Fibroblast of upper back skin (primary cell): ENCODE measurements around the gene CHST13.

Experiments
- DNase-seq: peaks from one replicate; pipeline ENCODE4 v3.0.0-alpha.2; 2013

CHST13 gene

DNA sequence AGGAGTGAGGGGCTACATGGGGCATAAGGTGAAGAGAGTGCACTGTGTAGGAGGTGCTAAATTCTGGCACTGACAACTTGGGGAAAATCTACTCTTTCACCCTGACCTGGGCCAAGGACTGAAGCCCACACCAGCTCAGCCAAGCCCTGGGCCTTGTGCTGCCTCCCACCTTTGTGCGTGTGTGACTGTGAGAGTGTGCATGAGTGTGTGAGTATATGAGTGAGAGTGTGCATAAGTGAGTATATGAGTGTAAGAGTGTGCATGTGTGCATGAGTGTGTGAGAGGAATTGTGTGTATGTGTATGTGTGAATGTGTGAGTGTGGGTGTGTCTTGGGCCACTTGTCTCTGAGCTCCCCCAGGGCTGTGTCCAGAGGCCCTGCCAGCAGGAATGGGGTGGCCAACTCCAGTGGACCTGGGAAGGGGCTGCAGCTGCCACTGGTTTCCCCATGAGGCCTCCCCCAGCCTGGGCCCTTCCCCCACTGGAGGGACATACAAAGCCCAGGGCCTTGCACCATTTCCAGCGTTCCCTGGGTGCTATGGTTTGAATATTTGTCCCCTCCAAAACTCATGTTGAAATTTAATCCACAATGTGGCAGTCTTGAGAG is 19.6 kb downstream of the CHST13 start:
- DNase-seq: no peak

DNA sequence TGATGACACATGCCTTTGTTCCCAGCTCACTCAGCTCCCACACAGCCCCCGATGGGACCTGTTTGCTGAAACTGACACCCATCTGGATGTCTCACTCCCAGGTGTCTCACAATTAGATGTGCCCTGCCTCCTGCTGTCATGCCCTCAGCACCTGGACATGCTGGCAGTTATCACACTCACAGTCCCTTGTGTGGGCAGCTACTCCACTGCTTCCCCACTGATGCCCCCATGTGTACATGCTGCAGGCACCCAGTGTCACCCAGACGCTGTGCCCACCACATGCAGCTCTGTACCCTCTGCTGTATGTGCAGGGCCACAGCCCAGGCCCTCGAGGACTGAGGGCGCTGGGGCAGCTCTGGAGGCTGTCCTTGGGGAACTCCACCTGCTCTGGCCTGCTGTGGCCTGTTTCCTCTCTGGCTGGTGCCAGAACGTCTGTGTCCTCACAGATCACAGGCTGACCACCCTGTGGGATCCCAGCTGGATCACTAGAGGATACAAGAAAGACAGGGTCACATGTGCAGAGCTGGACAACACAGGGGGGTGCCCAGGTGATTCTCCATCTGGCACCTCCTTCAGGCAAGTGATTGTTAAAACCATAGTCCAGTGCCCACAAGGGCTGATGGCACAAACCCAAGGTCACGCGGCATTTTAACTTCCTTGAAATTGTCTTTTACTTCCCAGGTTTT is 20.8 kb downstream of the CHST13 start:
- no peak for DNase-seq

DNA sequence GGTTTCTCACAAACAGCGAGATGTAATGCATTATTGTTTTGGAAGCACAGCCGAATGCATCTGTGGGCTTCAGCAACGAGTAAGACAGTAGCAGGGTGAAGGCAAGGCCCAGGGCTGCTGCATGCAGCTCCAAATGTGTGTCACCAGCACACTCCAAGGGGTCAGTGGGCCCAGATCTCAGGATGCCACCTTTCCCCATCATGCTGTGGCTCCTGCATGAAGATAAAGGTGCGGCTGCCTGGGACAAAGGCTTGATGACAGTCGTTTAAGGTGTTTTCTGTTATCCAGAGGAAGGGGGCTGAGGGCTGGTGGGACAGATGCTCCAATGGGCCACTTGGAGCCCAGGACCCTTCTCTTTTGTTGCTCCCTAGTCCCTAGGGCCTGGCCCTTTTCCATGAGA is 21.6 kb downstream of the CHST13 start:
- no peak for DNase-seq

DNA sequence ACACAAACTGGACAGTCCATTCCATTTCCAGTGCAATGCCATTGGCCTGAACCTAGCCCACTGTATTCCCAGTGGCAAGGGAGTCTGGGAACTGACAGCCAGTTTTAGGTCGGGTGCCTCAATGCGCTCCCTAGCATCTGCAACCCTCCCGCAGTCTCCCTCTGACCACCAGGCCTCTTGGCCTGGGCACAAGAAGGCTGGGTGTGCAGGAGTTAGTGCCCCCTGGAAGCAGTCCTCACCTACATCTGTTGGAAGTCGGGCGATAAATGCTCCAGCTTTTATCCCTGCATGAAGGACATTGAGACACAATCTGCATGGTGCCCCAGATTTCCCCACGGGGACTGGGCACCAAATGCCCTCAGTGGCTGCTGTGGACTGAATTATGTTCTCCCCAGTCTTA is 22.1 kb downstream of the CHST13 start:
- DNase-seq: no peak

DNA sequence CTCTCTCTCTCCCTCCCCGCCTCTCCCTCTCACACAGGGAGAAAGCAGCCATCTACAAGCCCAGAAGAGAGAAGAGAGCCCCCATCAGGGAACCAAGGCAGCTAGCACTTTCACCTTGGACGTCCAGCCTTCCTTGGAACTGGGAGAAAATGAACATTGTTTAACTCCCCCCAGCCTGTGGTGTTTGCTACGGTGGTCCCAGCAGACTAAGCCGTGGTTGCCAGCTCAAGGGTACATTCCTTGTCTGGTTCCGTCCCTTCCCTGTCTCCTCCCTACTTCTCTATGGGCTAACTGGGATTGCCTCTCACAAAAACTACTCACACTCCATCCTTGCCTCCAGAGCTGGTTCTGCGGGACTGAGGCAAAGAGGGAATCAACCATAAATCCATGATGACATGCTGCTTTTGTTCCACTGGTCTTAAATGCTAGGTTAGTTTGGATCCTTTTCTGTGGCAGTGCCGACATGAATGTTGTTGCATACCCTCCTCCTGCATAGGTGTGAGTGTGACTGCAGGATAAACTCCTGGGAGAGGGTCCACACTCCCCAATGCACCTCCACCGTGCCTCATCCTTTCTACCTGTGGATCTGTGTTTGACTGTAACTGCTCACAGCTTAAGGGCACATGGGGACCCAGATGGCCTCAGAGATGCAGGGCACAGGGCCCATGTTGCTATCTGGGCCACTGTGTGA is 22.7 kb downstream of the CHST13 start:
- no peak for DNase-seq

DNA sequence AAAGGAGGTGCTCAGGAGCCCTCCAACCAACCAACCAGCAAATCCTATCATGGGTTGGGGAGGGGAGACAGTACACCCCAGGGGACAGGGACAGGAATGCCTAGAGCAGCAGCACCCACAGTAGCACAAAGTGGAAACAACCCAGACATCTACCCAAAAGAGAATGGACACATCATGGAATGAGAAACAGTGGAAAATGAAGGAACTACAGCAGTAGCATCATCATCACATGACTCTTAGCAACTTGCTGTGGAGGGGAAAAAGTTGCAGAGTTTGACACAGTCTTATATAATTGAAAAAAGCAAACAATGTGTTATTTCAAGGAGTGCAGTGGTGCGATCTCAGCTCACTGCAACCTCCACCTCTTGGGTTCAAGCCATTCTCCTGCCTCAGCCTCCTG is 23.8 kb downstream of the CHST13 start:
- DNase-seq: no peak

DNA sequence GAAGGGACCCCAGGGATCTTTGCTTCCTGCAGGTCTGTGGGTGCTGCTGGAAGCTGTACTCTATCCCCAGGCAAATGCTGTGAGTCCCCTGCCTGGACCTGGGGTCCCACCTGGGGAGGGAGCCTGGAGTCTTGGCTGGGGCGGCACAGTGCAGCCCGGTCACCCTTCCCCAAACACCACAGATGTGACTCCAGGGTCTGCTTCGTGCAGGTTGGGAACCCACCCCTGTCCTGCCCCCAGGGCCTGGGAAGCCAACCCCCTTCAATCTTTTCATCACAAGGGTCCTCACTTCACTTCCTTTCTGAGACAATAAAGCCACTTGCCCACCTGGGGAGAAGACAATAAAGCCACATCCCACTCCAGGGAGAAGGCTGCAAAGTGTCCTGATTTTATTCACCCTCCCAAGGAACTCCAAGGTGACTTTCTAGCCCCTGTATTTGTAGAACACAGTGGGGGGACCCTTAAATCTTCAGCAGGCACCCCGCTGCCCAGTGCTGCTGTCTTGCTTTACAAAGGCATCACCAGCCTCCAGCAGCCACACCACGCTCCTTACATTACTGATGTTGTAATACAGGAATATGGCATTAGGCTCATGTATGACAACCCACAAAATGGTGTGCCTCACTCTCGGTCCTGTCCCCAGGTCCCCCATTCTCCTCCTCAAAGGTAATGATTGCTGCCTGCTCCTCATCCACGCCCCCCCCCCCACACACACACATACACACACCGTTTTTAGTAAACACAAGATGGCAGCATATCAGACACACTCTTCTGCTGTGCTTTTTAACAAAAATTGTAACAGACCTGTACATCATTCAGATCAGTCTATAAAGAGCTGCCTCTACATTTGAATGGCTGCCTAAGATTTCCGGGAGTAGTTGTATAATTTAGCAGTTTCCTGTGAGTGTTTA is 24.9 kb downstream of the CHST13 start:
- DNase-seq: no peak

DNA sequence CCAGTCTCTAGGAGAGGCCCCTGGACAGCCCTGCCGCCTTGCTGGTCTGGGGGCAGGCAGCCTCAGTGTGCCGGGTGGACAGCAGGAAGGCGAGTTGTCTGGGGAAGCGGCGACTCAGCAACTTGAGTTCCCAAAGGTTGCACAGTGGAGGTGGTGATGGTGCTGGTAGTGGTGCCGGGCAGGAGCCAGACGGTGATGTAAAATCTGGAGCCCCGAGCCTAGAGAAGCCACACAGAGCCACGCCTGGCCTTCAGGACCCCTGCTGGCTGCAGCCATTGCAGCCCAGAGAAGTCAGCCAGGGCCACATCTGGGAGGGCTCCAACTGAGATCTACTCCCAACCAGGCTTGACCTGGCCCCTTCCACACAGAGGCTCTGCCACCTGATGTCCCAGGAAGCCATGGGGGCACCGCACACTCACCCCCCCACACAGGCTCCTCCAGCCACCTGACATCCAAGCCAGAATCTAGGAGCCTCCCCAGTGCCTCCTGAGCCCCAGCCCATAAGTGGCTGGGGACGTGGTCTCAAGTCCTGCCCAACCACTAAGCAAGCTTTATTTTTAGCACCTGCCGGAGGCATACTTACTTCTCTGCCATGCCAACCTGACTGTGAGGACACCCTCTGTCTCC is 26.0 kb downstream of the CHST13 start:
- no peak for DNase-seq

DNA sequence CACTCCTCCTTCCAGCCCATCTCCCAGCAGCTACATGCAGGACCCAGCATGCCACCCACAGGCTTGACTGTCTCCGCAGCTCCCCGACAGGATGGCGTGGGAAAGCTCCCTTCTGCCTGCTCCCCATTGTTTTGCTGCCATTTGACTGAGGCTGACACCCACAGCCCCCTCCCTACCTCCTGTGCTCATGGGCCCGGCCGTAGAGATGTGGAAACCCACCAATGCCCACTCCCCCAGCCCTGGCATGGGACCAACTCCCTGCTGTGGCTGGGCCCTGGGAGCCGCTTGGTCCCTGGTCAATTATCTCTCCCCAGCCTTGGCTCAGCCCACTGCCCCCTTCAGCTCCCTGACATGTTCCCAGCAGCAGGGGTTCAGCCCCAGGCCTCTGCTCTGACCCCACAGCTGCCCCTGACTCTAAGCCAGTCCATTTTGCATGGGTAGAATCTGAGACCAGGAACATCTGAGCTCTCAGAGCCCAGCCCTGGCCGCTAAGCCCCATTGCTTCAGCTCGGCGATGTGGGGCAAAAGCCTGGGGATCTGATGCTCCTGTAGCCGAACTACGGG is 26.6 kb downstream of the CHST13 start:
- no peak for DNase-seq

DNA sequence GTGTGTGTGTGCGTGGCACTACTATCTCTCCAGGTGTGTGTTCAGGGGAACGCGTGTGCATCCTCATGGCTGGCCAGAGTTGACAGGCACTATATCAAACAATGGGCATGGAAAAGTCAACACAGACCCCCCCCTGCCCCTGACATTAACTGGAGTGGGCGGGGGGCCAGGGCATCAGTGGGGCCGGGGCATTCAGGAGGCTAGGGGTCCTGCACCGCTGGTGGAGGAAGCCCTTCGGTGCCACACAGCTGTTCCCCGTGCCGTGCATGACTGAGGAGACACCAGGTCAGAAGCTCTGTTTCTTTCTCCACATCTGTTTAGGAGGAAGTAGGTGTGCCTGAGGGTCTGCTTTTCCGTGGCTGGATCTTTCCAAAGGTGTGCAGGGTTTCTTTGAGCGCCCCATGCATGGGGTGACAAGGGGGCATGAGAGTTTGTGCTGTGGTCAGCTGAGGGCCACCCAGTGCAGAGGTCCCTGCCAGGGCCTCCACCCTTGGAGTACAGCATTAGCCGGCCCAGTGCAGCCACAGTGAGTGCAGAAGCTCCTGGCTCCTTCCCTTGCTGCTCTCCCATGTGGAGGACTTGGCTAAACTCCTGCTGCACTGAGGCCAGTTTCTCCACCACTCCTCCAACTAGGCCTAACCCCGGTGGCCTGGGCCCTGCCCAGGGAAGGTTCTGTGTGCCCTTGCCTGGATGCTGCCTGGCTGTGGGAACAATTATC is 27.3 kb downstream of the CHST13 start:
- DNase-seq: no peak

DNA sequence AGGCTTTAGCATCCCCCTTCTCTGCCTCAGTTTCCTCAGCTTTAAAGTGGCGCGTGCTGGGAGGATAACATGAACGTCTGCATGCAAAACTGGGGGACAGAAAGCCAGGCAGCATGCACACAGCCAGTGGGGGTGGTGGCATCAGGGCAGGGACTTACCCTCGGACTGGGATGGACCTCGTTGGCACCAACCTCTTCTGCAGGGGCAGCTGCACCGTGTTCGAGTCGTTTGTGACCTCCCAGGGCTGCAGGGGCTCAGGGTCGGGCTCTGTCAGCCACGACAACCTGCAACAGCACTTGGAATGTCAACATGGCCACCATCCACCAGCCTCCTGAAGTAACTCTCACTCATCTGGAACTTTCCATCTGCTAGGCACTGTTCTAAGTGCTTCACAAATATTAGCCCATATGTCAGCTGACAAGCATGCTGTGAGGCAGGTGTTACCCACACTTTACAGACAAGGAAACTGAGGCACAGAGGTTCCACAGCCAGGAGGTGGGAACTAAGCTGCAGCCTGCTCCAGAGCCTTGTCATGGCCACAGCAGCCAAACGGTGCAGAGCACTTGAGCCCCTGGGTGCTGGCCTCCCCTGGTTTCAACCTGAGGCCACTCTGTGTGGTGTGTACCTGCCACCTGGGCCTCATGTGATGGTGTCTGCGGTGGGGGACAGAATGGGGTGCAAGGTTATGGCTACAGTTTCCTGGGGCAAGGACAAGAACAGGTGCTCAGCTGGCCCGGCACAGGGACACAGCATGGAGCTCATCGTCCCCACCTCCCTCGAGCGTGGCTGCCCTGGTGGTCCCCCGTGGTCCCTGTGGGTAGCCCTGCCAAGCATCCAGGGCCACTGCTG is 28.1 kb downstream of the CHST13 start:
- DNase-seq: no peak

DNA sequence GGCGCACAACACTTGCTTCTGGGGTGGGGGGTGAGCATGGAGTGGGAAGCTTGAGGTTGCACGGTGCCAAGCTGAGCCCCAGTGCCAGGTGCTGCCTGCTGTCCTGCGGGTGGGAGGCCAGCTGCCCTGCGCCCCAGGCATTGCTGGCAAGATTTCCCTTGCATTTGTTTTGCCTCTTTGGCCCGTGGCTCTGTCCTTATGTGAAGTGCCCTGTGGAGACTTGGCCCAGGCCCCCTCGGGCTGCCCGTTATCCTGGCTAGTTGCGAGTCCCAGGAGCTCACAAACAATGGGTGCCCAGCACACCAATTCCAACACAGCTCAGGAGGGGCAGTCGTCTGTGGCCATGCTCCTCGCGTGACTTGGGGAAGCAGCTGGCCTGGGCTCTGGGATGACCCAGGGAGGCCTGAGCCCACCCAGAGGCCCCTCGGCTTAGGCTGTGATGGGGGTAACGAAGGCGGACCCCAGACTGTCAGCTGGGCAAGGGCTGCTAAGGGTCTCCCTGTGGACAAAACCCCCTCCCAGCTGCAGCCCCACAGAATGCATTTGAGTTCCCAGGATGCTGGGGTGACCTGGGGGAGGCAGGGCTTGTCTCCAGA is 28.8 kb downstream of the CHST13 start:
- DNase-seq: no peak

DNA sequence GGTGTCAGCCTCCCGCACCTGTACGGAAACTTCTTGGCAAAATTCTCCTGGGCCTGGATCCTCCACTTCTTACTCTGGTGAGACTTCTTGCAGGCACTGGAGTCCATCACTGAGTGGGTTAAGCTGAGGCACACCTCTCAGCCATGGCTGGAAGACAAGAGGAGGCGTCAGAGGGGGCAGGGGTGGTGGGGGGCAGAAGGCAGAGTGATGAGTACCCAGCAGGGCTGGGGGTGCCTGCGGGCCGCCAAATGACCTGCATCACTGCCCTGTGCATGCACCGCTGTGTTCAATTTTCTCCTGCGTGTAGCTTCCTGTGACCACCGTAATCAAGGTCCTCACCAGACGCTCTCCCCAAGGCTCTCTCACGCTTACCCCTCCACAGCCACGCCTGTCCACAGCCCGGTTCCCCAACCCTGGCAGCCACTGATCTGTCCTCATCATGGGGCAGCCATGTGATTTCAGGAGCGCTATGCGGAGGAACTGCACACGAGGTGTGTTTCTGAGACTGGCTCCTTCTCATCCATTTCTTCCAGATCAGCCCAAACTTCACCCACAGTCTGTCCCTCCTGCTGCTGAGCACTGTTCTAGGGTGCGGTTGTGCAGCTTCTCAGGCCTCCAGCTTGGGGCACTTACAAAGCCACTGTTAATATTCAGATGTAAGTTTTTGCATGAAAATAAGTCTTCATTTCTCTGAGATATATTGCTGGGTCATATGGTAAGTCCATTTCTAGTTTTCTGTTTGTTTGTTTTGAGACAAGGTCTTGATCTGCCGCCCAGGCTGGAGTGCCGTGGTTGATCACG is 29.5 kb downstream of the CHST13 start:
- DNase-seq: no peak

DNA sequence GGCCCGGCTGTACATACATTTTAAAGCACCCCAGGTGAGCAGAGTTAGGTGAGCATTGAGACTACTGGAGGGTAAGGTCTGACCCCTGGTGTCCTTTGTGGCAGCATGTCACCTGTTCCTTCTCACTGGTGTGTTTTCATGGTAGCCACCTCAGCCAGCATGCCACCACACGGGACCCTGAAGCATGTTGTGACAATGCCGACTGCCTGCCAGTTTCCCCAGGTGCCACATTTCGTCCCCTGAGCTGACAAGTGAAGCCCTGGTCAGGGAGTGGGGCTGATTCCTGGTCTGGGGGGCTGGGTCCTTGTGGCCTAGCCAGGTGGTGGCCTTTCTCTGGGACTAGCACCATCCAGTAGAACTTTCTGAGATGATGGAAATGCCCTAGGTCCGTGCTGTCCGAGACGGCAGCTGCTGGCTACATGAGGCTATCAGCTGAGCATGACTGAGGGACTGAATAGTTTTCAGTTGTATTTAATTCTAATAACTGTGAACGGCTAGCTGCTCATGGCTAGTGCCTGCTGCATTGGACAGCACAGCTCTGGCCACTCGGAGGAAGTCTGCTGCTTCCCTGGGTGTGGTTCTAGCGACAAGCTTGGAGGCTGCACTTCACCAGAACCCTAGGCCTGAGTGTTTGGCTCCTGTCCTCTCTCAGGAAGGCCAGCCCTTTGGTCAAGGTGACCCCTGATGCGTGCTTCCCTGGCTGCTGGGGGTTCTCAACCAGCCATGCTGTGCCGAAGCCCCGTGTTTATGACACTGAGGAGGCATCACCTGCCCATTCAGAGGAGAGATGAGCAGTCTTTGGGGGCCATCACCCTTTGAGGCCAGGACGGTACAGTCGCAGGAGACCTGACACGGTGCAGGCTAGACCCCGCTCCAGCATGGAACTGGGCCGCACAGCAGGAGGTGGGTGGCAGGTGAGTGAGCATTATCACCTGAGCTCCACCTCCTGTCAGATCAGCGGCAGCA is 30.9 kb downstream of the CHST13 start:
- DNase-seq: no peak

DNA sequence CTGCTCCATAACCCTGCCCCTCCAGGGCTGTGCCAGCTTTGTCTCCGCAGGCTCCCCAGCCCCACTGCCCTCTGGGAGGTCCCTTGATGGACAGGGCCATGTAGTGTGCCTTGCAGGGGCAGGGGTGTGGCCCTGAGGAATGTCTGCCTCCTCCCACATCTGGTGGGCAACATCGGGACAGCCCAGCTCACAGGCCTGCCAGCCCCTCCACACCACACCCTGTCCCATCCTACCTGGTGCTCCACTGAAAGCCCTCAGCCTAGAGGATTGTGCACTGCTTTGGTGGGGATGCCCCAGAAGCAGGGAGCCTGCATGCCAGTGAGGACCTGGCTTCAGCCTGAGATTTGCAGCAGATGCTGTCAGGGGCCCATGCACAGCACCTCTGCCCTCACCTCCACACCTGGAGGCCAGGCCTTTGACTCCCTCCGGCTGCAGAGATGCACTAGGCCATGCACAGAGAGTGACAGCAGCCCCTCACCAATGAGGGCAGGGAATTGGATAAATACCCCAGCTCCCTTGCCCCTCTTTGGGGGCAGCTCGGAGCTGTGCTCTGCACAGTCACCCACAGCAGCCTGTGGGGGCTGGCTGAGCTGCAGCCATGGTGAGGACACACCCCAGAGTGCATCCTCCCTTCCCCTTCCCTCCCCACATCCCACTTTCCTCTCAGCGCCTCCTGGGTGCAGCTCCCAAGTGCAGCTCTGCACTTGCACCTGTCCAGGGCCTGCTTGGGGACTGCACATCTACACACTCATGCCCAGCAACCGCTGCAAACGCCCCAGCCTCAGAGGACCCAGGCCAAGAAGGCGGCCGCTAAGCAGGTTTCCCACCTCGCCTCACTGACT is 32.1 kb downstream of the CHST13 start:
- no peak for DNase-seq

DNA sequence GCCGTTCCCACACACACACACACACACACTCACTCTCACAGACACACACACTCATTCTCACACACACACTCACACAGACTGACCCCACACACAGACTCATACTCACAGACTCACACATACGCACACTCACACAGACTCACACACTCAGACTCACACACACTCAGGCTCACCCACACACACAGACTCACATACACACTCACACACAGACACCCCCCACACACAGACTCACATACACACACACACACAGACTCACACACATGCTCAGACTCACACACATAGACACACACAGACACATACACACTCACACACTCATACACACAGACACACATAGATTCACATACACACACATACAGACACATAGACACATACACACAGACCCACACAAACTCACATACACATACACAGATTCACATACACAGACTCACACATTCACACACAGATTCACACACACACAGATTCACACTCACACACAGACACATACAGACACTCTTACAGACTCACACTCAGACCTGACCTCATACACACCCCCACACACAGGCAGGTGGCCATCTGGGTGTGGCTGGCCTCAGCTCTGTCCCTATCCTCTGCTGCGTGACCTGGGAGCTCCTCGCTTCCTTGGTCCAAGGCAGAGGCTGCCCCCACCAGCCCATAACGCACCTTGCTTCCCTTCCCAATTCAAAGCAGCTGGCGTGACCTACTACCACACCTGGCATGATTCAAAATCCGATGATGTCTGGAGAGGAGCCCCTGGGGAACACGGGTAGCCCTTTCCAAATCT is 32.9 kb downstream of the CHST13 start:
- DNase-seq: no peak

DNA sequence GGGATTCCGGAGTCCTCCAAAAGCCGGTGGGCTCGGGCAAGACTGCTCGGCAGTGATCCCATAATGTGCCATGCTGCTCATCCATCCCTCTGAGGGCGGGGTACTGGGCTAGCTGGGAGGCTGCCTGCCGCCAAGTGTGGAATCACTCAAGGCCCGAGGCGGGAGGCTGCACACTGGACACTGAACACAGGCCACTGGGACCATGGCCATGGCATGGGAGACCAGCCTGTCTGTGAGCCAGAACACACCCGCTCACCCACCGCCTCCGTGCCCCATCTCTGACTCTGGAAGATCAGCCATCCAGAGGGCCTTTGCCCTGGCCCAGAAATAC is 33.4 kb downstream of the CHST13 start:
- DNase-seq: no peak
